Measurements from ENCODE around the gene STRN4. TPM values are rescaled to one million over a fixed set of nuclear protein-coding genes. Genes with fewer than 3 reads are reported as not detected.
A peak's percentile ranks its signal among the peaks of the same experiment; 100 is the strongest.

The STRN4 gene
- total and polyA plus RNA-seq, 2 donors = 34.5 to 87.8 TPM

- no peak overlapping the region for H3K27ac ChIP-seq (ENCODE audit: low read depth)
- no peaks in the 10 kb centered on the region for H3K4me1 ChIP-seq (ENCODE audit: insufficient read depth)
Measured at GRCh38 chr19:46760363-46760762, 14.1 kb upstream of the STRN4 start.

GRCh38 chr19:46759817-46760333 is 13.6 kb upstream of the STRN4 start:
- H3K27ac ChIP-seq (ENCODE audit: low read depth) = no peak overlapping the region
- 35% methylated on average over 7 of the region's 7 CpGs for WGBS
- H3K36me3 ChIP-seq (ENCODE audit: insufficient read depth) = no peaks in the 10 kb centered on the region
- DNase-seq (ENCODE audit: extremely low spot score) = no peak
- H3K4me3 ChIP-seq (ENCODE audit: low read depth, low read length) = no peak overlapping the region
- no peaks in the 10 kb centered on the region for H3K4me1 ChIP-seq (ENCODE audit: insufficient read depth)

More at GRCh38 chr19:46760363-46760762, 14.1 kb upstream of the STRN4 start:
- H3K4me3 ChIP-seq (ENCODE audit: low read depth, low read length) = no peak overlapping the region
- no peaks in the 10 kb centered on the region for H3K36me3 ChIP-seq (ENCODE audit: insufficient read depth)
- WGBS = 76% methylated on average over 5 of the region's 5 CpGs
- DNase-seq (ENCODE audit: extremely low spot score) = no peak

- no peak overlapping the region for H3K4me3 ChIP-seq (ENCODE audit: low read depth, low read length)
- no peak overlapping the region for H3K27ac ChIP-seq (ENCODE audit: low read depth)
- no peak for DNase-seq (ENCODE audit: extremely low spot score)
- WGBS = 78% methylated on average over 6 of the region's 6 CpGs
- no peaks in the 10 kb centered on the region for H3K36me3 ChIP-seq (ENCODE audit: insufficient read depth)
- no peaks in the 10 kb centered on the region for H3K4me1 ChIP-seq (ENCODE audit: insufficient read depth)
Measured at GRCh38 chr19:46759206-46759605, 13.0 kb upstream of the STRN4 start.

- Histone ChIP-seq H3K36me3 (ENCODE audit: insufficient read depth) (no peaks in the 10 kb centered on the region), H3K27ac (ENCODE audit: low read depth) (no peak overlapping the region), H3K4me1 (ENCODE audit: insufficient read depth) (no peaks in the 10 kb centered on the region), H3K4me3 (ENCODE audit: low read depth, low read length) (no peak overlapping the region)
- WGBS = 82% methylated on average over 30 of the region's 30 CpGs
- no peak for DNase-seq (ENCODE audit: extremely low spot score)
Measured at GRCh38 chr19:46756544-46756888, 10.3 kb upstream of the STRN4 start.

GRCh38 chr19:46755853-46756543 is 9.7 kb upstream of the STRN4 start:
- no peak overlapping the region for H3K27ac ChIP-seq (ENCODE audit: low read depth)
- 90% methylated on average over 86 of the region's 86 CpGs for WGBS

GRCh38 chr19:46755077-46755852 is 9.0 kb upstream of the STRN4 start:
- Histone ChIP-seq H3K27ac (ENCODE audit: low read depth) (no peak overlapping the region), H3K4me1 (ENCODE audit: insufficient read depth) (no peaks in the 10 kb centered on the region), H3K4me3 (ENCODE audit: low read depth, low read length) (no peak overlapping the region), H3K36me3 (ENCODE audit: insufficient read depth) (no peaks in the 10 kb centered on the region)
- WGBS = 82% methylated on average over 39 of the region's 39 CpGs
- DNase-seq (ENCODE audit: extremely low spot score) = no peak

More at GRCh38 chr19:46755853-46756543, 9.7 kb upstream of the STRN4 start:
- Histone ChIP-seq H3K4me1 (ENCODE audit: insufficient read depth) (no peaks in the 10 kb centered on the region), H3K36me3 (ENCODE audit: insufficient read depth) (no peaks in the 10 kb centered on the region), H3K4me3 (ENCODE audit: low read depth, low read length) (no peak overlapping the region)
- no peak for DNase-seq (ENCODE audit: extremely low spot score)

- Histone ChIP-seq H3K4me3 (ENCODE audit: low read depth, low read length) (no peak overlapping the region), H3K27ac (ENCODE audit: low read depth) (no peak overlapping the region), H3K4me1 (ENCODE audit: insufficient read depth) (no peaks in the 10 kb centered on the region), H3K36me3 (ENCODE audit: insufficient read depth) (no peaks in the 10 kb centered on the region)
- 31% methylated on average over 4 of the region's 4 CpGs for WGBS
- DNase-seq (ENCODE audit: extremely low spot score) = no peak
Measured at GRCh38 chr19:46753420-46754155, 7.3 kb upstream of the STRN4 start.

- no peak overlapping the region for H3K27ac ChIP-seq (ENCODE audit: low read depth)
- no peaks in the 10 kb centered on the region for H3K4me1 ChIP-seq (ENCODE audit: insufficient read depth)
- DNase-seq (ENCODE audit: extremely low spot score) = no peak
- no peak overlapping the region for H3K4me3 ChIP-seq (ENCODE audit: low read depth, low read length)
- no peaks in the 10 kb centered on the region for H3K36me3 ChIP-seq (ENCODE audit: insufficient read depth)
- 88% methylated on average over 21 of the region's 21 CpGs for WGBS
Measured at GRCh38 chr19:46748325-46749109, 2.3 kb upstream of the STRN4 start.

- Histone ChIP-seq H3K27ac (ENCODE audit: low read depth) (peak within 1 kb of the TSS; percentile 83), H3K4me3 (ENCODE audit: low read depth, low read length) (peak within 1 kb of the TSS; percentile 98), H3K36me3 (ENCODE audit: insufficient read depth) (no peaks in the 10 kb centered on the region), H3K4me1 (ENCODE audit: insufficient read depth) (no peaks in the 10 kb centered on the region)
- no peak for DNase-seq (ENCODE audit: extremely low spot score)
- under 1% methylated on average over 66 of the region's 68 CpGs for WGBS
Measured at GRCh38 chr19:46745521-46746280, 549 bp downstream of the STRN4 start, which contains the start of gene FKRP. Gene FKRP, plus strand, starts transcription at chr19:46746057. Its CDS starts 9,394 bp downstream, at chr19:46755451.

GRCh38 chr19:46745030-46745429 is 1.2 kb downstream of the STRN4 start:
- Histone ChIP-seq H3K4me3 (ENCODE audit: low read depth, low read length) (peak overlapping the region; percentile 98), H3K36me3 (ENCODE audit: insufficient read depth) (no peaks in the 10 kb centered on the region), H3K27ac (ENCODE audit: low read depth) (no peak overlapping the region), H3K4me1 (ENCODE audit: insufficient read depth) (no peaks in the 10 kb centered on the region)
- WGBS = 13% methylated on average over 8 of the region's 8 CpGs
- DNase-seq (ENCODE audit: extremely low spot score) = no peak

- H3K4me1 ChIP-seq (ENCODE audit: insufficient read depth) = no peaks in the 10 kb centered on the region
- H3K4me3 ChIP-seq (ENCODE audit: low read depth, low read length) = no peak overlapping the region
- no peaks in the 10 kb centered on the region for H3K36me3 ChIP-seq (ENCODE audit: insufficient read depth)
- no peak for DNase-seq (ENCODE audit: extremely low spot score)
- WGBS = 84% methylated on average over 12 of the region's 12 CpGs
- H3K27ac ChIP-seq (ENCODE audit: low read depth) = no peak overlapping the region
Measured at GRCh38 chr19:46744005-46744691, 2.1 kb downstream of the STRN4 start.

- Histone ChIP-seq H3K27ac (ENCODE audit: low read depth) (no peak overlapping the region), H3K36me3 (ENCODE audit: insufficient read depth) (no peaks in the 10 kb centered on the region), H3K4me1 (ENCODE audit: insufficient read depth) (no peaks in the 10 kb centered on the region), H3K4me3 (ENCODE audit: low read depth, low read length) (no peak overlapping the region)
- WGBS = 81% methylated on average over 4 of the region's 4 CpGs
- no peak for DNase-seq (ENCODE audit: extremely low spot score)
Measured at GRCh38 chr19:46742926-46743480, 3.2 kb downstream of the STRN4 start.
